Subcutaneous preadipocyte (primary cell): Measurements from ENCODE around the gene GNB3. TPM values are rescaled to one million over a fixed set of nuclear protein-coding genes. Genes with fewer than 3 reads are reported as not detected.

Experiments used
- total RNA-seq: library from RNA; depleted of rRNA; stranded (reverse); fragments of >200 nt; gene quantifications from 2 replicates; pipeline ENCODE4 v1.2.3, GENCODE V29; 2012

Gene GNB3
- total RNA-seq: 1.1 and 2.2 TPM in 2 replicates

DNA sequence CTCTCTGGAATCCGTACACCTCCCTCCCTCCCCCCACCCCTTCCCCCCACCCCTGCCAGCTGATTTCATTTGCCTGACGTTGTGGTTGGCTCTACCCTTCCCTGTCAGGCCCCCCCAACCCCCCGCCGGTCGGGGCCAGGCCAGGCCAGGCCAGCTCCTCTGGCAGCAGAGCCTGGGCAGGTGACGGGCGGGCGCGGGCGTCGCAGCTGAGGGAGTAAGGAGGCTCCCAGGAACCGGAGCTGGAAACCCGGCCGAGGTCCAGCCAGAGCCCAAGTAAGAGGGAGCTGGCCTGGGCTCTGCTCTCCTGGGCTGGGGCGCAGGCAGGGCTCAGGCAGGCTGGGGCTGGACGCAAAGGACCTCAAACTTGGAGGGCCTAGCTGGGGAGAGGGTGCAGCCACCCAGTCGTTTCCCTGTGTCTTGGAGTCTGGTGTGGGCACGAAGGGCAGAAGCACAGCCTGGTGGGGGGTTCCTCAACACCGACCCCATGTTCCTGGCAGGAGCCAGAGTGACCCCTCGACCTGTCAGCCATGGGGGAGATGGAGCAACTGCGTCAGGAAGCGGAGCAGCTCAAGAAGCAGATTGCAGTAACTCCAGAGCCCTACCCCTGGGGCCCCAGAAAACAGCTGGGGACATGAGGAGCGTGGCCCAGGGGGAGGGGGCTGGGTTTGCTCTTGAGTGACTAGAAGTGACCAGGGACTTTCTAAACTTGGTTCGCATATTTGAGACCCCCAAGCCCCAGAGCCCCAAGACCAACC lies at the start of gene GNB3:
GNB3 (plus strand) TSS at position 165 of the 755 bp plus-strand sequence; CDS start at position 528, 363 bp downstream.

DNA sequence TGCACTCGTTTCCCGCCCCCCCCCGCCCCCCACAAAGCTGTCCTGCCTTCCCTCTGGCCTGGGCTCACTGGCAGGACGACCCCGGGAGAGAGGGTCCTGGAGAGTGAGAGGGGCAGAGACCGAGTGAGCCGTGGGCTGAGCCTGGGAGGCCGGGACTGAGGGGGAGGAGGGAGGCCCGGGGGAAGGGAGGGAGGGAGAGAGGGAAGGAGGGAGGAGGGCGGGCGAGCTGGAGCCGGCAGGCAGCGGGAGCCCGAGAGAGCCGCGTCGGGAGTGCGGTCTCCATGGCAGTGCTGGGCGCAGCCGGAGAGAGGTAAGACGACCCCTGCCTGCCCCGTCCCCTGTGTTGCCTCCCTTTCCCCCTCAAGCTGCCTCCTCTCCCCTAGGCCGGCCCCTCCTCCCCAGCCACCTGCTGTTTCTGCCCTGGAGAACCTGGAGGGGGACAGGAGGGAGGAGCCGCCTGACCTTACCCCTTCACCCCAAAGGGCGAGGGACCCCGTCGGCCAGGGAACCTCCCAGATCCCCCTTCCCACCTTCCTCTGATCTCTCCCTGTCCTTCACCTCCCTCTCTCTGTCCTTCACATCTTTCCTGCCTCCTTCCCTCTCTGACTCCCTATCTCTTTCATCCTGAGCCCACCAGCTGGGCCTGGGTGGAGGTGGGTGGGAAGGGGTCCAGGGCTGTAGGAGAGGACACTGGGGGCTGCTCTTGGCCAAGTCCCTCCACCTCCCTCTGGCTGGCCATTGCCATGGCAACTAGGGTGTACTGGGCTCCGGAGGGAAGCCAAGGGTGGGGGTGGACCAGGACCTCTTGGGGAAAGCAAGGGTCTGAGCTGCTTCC lies 18.9 kb upstream of the GNB3 start, which contains the start of gene GPR162:
GPR162 (plus strand) TSS at position 231 of the 835 bp plus-strand sequence. CDS start 2,078 bp downstream, outside the sequence.

DNA sequence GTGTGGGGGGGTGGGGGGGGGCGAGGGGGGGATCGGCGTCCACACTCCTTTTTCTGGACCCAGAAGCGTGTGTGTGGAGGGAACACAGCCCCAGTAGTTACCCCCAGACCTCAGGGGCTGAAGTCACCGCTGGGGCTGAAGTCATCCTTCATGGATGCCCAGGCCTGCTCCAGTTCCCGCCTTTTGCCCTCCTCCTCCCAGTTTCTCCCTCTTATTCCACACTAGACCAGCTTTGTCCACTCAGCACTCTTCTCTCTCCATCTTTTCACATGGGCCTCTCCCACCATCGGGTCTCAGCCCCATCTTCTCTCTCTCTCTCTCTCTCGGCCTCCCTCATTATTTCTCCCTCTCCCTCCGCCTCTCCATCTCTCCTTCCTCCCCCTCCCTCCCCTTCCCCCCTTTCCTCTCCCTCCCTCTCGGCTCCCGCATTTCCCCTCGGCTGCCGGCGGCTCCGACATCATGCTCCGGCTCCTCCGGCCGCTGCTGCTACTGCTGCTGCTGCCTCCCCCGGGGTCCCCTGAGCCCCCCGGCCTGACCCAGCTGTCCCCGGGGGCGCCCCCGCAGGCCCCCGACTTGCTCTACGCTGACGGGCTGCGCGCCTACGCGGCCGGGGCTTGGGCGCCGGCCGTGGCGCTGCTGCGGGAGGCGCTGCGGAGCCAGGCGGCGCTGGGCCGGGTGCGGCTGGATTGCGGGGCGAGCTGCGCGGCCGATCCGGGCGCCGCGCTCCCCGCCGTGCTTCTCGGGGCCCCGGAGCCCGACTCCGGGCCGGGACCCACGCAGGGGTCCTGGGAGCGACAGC lies 12.5 kb upstream of the GNB3 start, which contains the start of gene P3H3:
P3H3 (plus strand) TSS at position 426 of the 799 bp plus-strand sequence; CDS start at position 460, 34 bp downstream.

DNA sequence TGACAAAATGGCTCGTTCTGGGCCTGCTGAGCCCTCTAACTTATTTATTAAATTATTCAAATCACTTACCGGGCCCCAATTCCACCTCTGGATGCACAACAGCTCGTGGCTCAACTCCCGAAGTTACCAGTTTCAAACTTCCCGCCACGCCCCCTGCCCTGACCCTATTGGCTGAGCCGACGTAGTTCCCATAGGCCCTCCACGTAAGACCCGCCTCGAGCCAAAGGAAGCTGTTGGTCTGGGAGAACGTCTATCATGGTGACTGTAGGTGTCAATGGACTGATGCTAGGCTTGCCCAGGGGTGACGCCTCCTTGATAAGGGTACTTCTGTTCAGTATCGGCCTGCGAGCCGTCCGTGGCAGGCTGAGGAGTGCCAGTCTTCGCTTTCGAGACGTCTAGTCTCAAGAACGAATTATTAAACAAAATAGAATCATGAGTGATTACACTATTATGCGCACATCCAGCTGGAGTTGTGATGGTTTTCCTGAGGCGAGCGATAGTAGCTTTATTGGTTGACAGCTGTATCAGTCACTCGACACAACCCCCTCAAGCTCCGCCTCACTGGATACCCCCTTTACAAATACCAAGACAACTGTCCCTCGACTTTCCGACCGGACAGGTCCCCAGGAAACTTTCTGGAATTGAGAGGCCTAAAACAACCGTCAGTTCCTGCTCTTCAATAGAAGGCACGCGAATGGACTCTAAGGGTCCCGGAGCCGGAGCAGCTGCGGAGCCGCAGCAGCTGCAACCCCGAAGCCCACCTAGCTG lies 10.6 kb downstream of the GNB3 start, which contains the start of gene CDCA3:
CDCA3 (minus strand) TSS at position 134 of the 768 bp plus-strand sequence. CDS start 334 bp downstream, outside the sequence.

DNA sequence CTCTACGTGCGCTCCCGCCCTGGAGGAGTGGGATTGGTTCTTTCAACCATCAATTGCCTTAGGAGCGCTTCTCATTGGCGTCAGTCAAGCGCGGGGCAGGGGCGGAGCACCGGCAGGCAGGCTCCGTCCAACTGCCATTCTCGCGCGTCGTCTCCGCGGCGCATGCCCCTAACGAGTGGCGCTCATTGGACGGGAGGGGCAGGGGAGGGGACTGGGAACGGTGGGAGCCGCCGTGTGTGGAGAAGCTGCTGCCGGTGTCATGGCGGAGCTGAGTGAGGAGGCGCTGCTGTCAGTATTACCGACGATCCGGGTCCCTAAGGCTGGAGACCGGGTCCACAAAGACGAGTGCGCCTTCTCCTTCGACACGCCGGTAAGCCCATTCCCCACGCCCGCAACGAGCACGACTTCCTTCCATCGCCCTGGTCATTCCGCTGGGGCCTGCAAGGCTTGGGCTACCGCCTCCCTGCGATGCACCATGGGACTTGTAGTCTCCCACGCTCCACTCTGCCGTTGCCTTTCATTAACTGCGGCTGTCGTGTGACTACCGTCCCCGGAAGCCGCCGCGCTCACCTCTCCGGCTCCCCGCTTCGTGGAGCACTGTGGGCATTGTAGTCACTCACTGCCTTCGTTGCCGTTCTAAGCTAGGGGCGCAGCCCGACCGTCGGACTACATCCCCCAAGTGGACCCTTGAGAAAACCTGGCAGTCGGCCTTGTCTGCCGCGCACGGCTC lies 11.4 kb downstream of the GNB3 start, which contains the start of gene USP5:
USP5 (plus strand) TSS at position 230 of the 730 bp plus-strand sequence; CDS start at position 260, 30 bp downstream.

DNA sequence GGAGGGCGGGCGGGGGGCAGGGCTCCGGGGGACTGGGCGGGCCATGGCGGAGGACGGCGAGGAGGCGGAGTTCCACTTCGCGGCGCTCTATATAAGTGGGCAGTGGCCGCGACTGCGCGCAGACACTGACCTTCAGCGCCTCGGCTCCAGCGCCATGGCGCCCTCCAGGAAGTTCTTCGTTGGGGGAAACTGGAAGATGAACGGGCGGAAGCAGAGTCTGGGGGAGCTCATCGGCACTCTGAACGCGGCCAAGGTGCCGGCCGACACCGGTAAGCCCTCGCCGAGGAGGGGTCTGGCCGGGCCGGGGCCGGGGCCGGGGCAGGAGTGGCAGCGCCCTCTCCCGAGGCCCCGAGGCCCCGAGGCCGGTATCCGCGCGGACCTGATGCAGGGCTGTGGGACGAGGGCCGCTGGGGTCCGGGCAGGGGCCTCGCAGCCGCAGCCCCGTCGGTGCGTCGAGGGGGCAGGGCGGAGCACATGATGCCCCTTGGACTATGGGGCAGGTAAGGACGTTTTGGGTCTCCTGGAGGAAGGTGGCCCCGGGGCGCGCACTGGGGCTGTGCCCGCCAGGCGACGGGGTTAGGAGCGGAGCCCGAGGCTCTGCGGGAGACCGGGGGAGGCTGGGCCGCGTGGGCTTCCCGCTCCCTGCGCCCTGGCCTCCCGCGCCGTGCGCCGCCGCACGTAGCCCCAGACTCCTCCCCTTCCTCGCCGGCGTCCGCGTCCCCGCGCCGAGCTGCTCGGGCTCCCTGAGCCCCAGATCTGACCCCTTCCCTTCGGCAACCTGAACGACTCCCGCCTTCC lies 26.9 kb downstream of the GNB3 start, which contains the start of gene TPI1:
TPI1 (plus strand) TSS at position 119 of the 798 bp plus-strand sequence; CDS start at position 155, 36 bp downstream.

DNA sequence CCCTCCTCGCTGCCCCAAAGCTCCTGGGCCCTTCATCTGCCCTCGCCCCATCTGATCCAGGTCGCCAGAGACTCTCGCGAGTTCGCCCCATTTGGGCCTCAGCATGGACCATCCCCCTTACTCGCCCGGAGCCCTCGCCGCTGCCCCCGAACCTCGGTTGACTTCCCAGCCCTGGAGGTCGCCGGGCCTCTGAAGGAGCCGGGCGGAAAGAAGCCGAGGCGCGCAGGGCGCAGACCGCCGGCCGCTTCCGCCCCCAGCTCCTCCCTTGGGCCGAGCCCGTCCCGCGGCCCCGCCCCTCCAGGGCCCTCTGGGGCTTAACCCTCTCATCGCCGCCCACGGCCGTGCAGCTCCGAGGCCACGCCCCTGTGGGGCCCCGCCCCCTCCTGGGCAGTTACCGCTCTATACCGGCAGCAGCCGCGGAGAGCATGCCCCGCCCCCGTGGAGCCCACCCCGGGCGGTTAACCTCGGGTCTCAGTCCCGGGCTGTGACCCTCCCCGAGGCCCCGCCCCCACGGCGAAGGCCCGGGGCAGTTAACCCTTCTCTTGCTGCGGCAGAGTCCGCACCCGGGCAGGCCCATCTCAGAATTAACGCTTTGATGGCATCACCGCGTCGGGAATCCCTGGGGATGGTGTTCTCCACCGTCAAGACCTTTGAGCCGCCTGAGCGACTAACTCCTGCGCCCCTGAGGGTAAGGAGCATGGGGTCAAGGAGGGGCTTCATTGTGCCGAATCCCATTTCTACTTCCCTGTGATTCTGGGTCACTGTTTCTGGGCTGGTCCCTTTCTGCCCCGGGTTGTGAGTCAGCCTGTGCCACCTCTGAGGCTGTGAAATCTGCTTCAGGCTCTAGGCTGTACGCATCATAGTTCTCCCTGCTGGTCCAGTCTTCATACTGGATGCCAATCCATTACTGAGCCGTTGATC lies 32.6 kb downstream of the GNB3 start, which contains the start of gene SPSB2:
SPSB2 (minus strand) TSS at position 210 of the 921 bp plus-strand sequence. CDS start 402 bp downstream, outside the sequence.

Other genes starting within 250 kb of the GNB3 start
- 165 and 208 TPM in 2 replicates for gene CHD4, start 233.5 kb upstream of the GNB3 start, total RNA-seq
- gene LPAR5, start 205.0 kb upstream of the GNB3 start, total RNA-seq: not detected in 2 replicates
- 0.78 and 1.1 TPM in 2 replicates for gene ACRBP, start 193.5 kb upstream of the GNB3 start, total RNA-seq
- 13.5 and 21.7 TPM in 2 replicates for gene ING4, start 177.8 kb upstream of the GNB3 start, total RNA-seq
- 16.9 and 17.8 TPM in 2 replicates for gene ZNF384, start 151.6 kb upstream of the GNB3 start, total RNA-seq
- under 0.01 TPM in 1 of 2 replicates, not detected in the other for gene PIANP, start 140.1 kb upstream of the GNB3 start, total RNA-seq
- 97.4 TPM in 2 replicates for gene COPS7A, start 116.9 kb upstream of the GNB3 start, total RNA-seq
- 133 and 141 TPM in 2 replicates for gene MLF2, start 87.8 kb upstream of the GNB3 start, total RNA-seq
- 62.9 and 72.0 TPM in 2 replicates for gene PTMS, start 74.6 kb upstream of the GNB3 start, total RNA-seq
- gene LAG3, start 68.4 kb upstream of the GNB3 start, total RNA-seq: not detected in 2 replicates
- gene CD4, start 51.4 kb upstream of the GNB3 start, total RNA-seq: under 0.01 and 0.73 TPM in 2 replicates
- gene GPR162, start 19.1 kb upstream of the GNB3 start, total RNA-seq: 0.73 and 1.2 TPM in 2 replicates
- 44.1 and 49.3 TPM in 2 replicates for gene P3H3, start 12.5 kb upstream of the GNB3 start, total RNA-seq
- gene CDCA3, start 10.4 kb downstream of the GNB3 start, total RNA-seq: 29.4 and 36.4 TPM in 2 replicates
- gene USP5, start 11.2 kb downstream of the GNB3 start, total RNA-seq: 86.7 and 96.4 TPM in 2 replicates
- 941 and 1,349 TPM in 2 replicates for gene TPI1, start 26.6 kb downstream of the GNB3 start, total RNA-seq
- 4.0 and 4.9 TPM in 2 replicates for gene SPSB2, start 32.4 kb downstream of the GNB3 start, total RNA-seq
- 5.1 TPM in 2 replicates for gene LRRC23, start 63.9 kb downstream of the GNB3 start, total RNA-seq
- gene ENO2, start 73.7 kb downstream of the GNB3 start, total RNA-seq: 6.6 and 9.0 TPM in 2 replicates
- gene ATN1, start 87.0 kb downstream of the GNB3 start, total RNA-seq: 10.3 and 11.7 TPM in 2 replicates
- gene RNU7-1, start 102.9 kb downstream of the GNB3 start, total RNA-seq: not detected in 2 replicates
- gene C12orf57, start 103.1 kb downstream of the GNB3 start, total RNA-seq: 37.7 and 63.9 TPM in 2 replicates
- gene PTPN6, start 110.4 kb downstream of the GNB3 start, total RNA-seq: not detected in 2 replicates
- 213 and 237 TPM in 2 replicates for gene PHB2, start 129.7 kb downstream of the GNB3 start, total RNA-seq
- 44.5 and 46.1 TPM in 2 replicates for gene EMG1, start 130.0 kb downstream of the GNB3 start, total RNA-seq
- gene LPCAT3, start 177.6 kb downstream of the GNB3 start, total RNA-seq: 24.3 and 27.8 TPM in 2 replicates
- 43.2 and 191 TPM in 2 replicates for gene C1S, start 219.8 kb downstream of the GNB3 start, total RNA-seq